Fibroblast of villous mesenchyme (primary cell): ENCODE data around the gene PKD1L1. TPM values are rescaled to one million over a fixed set of nuclear protein-coding genes. Genes with fewer than 3 reads are reported as not detected.
"Not testable (repeated sequence)": the region's sequence is repeated elsewhere in the genome, so short reads cannot be mapped to it uniquely, and the experiment has no call there.

Experiments
- DNase-seq: peaks from one replicate; pipeline ENCODE4 v3.0.0-alpha.2; 2010; ENCODE audit warnings: low read depth
- H3K4me3 ChIP-seq: 2 replicates; pipeline ENCODE4 v1.5.1; 2011; ENCODE audit warnings: low read depth, mild to moderate bottlenecking, low read length
- CTCF ChIP-seq: IDR thresholded peaks from 2 replicates; pipeline ENCODE4 v1.5.1; 2012; ENCODE audit warnings: low read depth, mild to moderate bottlenecking, low read length; ENCODE audit not compliant: insufficient read depth
- total RNA-seq: library from RNA; depleted of rRNA; stranded (reverse); fragments of >200 nt; gene quantifications from 2 replicates; pipeline ENCODE4 v1.2.3, GENCODE V29; 2012

The PKD1L1 gene
- total RNA-seq, 1 donor, result 0.43 TPM

GRCh38 chr7:47801423-47801822 lies 146.8 kb downstream of the PKD1L1 start:
- no peak for TF ChIP-seq CTCF
- H3K4me3 ChIP-seq, result no peak overlapping the region
- no peak for DNase-seq

- DNase-seq, result no peak
- H3K4me3 ChIP-seq, result no peak overlapping the region
- no peak for TF ChIP-seq CTCF
Observed at GRCh38 chr7:47799524-47799923, 148.7 kb downstream of the PKD1L1 start.

GRCh38 chr7:47796347-47796746 lies 151.9 kb downstream of the PKD1L1 start:
- no peak for TF ChIP-seq CTCF
- H3K4me3 ChIP-seq, result no peak overlapping the region
- DNase-seq, result peak; percentile 44

- no peak overlapping the region for H3K4me3 ChIP-seq
- peak; percentile 90 for DNase-seq
- TF ChIP-seq CTCF, result no peak
Observed at GRCh38 chr7:47795631-47796030, 152.6 kb downstream of the PKD1L1 start.

- not testable (repeated sequence) for DNase-seq
Observed at GRCh38 chr7:47795126-47795525, 153.1 kb downstream of the PKD1L1 start.

GRCh38 chr7:47794016-47794415 lies 154.2 kb downstream of the PKD1L1 start:
- no peak for DNase-seq
- no peak for TF ChIP-seq CTCF
- H3K4me3 ChIP-seq, result no peak overlapping the region

More at GRCh38 chr7:47795126-47795525, 153.1 kb downstream of the PKD1L1 start:
- H3K4me3 ChIP-seq, result not testable (repeated sequence)

- not testable (repeated sequence) for DNase-seq, H3K4me3 ChIP-seq
Observed at GRCh38 chr7:47793186-47793585, 155.1 kb downstream of the PKD1L1 start.

GRCh38 chr7:47792521-47793121 lies 155.6 kb downstream of the PKD1L1 start:
- peak; percentile 58 for DNase-seq

More at GRCh38 chr7:47792521-47793121, 155.6 kb downstream of the PKD1L1 start:
- H3K4me3 ChIP-seq, result no peak overlapping the region
- TF ChIP-seq CTCF, result peak; percentile 66
